ENCODE results near the gene CAPN2.

- TF ChIP-seq ZNF626 (tag by site-specific recombination; IDR thresholded peaks at IDR 0.05) (no peak), BCL6B (tag by site-specific recombination; IDR thresholded peaks at IDR 0.05) (no peak)
Observed at GRCh38 chr1:223756806-223757700, 44.7 kb downstream of the CAPN2 start.

All from HEK293 (cell line).